ENCODE data around the gene TMOD1.

DNA sequence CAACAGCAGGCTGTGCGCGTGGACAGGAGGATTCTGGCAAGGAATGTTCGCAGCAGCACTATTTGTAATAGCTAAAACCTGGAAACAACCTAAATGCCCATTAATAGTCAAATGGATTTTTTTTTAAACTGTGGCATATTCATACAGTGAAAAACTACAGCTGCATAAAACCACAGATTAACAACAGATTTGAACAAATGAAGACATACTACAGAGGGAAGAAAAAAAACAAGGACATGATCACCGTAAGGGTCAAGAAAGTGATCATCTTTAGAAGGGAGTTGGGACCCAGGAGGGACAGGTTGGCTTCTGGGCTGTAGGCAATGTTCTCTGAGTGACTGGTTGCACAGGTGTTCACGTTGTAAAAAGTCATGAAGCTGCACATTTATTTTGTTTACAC is 1.2 kb upstream of the TMOD1 start:
- TF ChIP-seq, protein P1, sequence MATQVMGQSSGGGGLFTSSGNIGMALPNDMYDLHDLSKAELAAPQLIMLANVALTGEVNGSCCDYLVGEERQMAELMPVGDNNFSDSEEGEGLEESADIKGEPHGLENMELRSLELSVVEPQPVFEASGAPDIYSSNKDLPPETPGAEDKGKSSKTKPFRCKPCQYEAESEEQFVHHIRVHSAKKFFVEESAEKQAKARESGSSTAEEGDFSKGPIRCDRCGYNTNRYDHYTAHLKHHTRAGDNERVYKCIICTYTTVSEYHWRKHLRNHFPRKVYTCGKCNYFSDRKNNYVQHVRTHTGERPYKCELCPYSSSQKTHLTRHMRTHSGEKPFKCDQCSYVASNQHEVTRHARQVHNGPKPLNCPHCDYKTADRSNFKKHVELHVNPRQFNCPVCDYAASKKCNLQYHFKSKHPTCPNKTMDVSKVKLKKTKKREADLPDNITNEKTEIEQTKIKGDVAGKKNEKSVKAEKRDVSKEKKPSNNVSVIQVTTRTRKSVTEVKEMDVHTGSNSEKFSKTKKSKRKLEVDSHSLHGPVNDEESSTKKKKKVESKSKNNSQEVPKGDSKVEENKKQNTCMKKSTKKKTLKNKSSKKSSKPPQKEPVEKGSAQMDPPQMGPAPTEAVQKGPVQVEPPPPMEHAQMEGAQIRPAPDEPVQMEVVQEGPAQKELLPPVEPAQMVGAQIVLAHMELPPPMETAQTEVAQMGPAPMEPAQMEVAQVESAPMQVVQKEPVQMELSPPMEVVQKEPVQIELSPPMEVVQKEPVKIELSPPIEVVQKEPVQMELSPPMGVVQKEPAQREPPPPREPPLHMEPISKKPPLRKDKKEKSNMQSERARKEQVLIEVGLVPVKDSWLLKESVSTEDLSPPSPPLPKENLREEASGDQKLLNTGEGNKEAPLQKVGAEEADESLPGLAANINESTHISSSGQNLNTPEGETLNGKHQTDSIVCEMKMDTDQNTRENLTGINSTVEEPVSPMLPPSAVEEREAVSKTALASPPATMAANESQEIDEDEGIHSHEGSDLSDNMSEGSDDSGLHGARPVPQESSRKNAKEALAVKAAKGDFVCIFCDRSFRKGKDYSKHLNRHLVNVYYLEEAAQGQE (IDR thresholded peaks at IDR 0.05; ENCODE audit: unreplicated experiment): no peak
- TF ChIP-seq, protein P2, sequence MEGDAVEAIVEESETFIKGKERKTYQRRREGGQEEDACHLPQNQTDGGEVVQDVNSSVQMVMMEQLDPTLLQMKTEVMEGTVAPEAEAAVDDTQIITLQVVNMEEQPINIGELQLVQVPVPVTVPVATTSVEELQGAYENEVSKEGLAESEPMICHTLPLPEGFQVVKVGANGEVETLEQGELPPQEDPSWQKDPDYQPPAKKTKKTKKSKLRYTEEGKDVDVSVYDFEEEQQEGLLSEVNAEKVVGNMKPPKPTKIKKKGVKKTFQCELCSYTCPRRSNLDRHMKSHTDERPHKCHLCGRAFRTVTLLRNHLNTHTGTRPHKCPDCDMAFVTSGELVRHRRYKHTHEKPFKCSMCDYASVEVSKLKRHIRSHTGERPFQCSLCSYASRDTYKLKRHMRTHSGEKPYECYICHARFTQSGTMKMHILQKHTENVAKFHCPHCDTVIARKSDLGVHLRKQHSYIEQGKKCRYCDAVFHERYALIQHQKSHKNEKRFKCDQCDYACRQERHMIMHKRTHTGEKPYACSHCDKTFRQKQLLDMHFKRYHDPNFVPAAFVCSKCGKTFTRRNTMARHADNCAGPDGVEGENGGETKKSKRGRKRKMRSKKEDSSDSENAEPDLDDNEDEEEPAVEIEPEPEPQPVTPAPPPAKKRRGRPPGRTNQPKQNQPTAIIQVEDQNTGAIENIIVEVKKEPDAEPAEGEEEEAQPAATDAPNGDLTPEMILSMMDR (conservative IDR thresholded peaks at IDR 0.05; ENCODE audit: low read depth in 2 of 2): no peak
- TF ChIP-seq EZH2 (IDR thresholded peaks at IDR 0.05; ENCODE audit: low read depth, unreplicated experiment): no peak
- no peak for TF ChIP-seq POLR2AphosphoS5 (IDR thresholded peaks at IDR 0.05; ENCODE audit: low read depth)
- no peak for TF ChIP-seq ZNF114 (CRISPR knock-in tag; IDR thresholded peaks at IDR 0.05)
- TF ChIP-seq ZNF331 (CRISPR knock-in tag; IDR thresholded peaks at IDR 0.05; ENCODE audit: low read depth): no peak
- TF ChIP-seq CREB1 (CRISPR knock-in tag; IDR thresholded peaks at IDR 0.05; ENCODE audit: low read depth): no peak
- TF ChIP-seq EZH2phosphoT487 (IDR thresholded peaks at IDR 0.05; ENCODE audit: unreplicated experiment): no peak

Data from GM23338 (cell line).